Hepatocyte (in vitro differentiated cells): ENCODE data around the gene INTS11.

Source experiments
- CTCF ChIP-seq: fragments of 200-600 bp; sonication (generic); IDR thresholded peaks from 2 replicates; pipeline ENCODE4 v1.5.1; 2016; ENCODE audit warnings: antibody characterized with exemption, mild to moderate bottlenecking; ENCODE audit not compliant: poor library complexity
- EZH2 ChIP-seq: fragments of 200-600 bp; sonication (generic); IDR thresholded peaks from 2 replicates; pipeline ENCODE4 v1.6.1; 2016; ENCODE audit warnings: antibody characterized with exemption, mild to moderate bottlenecking, borderline replicate concordance
- EZH2phosphoT487 ChIP-seq: fragments of 200-600 bp; sonication (generic); IDR thresholded peaks from one replicate; pipeline ENCODE4 v1.6.1; 2018; ENCODE audit warnings: antibody characterized with exemption, mild to moderate bottlenecking, low read depth, moderate library complexity; ENCODE audit not compliant: unreplicated experiment, severe bottlenecking

DNA sequence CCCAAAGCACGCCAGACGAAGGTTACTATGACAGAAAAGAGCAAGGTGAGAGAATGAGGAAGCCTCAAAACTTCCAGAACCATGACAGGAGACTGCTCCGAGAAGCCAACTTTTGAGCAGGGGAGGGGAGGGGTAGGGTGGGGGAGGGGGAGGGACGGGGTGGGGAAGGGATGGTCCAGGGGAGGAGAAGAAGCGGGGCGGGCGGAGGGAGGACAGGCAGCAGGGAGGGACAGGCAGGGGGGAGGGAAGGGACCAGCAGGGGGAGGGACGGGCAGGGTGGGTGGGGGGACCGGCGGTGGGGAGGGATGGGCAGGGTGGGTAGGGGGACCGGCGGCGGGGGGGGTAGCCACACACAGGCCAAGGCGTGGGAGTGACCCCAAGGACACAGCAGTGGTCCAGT, 2.0 kb downstream of the INTS11 start:
- TF ChIP-seq EZH2 (no peak), CTCF (no peak), EZH2phosphoT487 (no peak)
